ENCODE data around the gene KLHDC4.

GRCh38 chr16:87697792-87698191 lies 68.0 kb downstream of the KLHDC4 start:
- no peak for TF ChIP-seq POLR2AphosphoS5 (IDR thresholded peaks at IDR 0.05)
- no peak for TF ChIP-seq CTCF (IDR thresholded peaks at IDR 0.05)
